ENCODE data around the gene THEM4.

THEM4 gene

GRCh38 chr1:151834239-151834638 is 75.1 kb downstream of the THEM4 start:
- no peak for DNase-seq (ENCODE audit: low read depth)

GRCh38 chr1:151833172-151833900 is 76.0 kb downstream of the THEM4 start:
- no peak for DNase-seq (ENCODE audit: low read depth)

DNA sequence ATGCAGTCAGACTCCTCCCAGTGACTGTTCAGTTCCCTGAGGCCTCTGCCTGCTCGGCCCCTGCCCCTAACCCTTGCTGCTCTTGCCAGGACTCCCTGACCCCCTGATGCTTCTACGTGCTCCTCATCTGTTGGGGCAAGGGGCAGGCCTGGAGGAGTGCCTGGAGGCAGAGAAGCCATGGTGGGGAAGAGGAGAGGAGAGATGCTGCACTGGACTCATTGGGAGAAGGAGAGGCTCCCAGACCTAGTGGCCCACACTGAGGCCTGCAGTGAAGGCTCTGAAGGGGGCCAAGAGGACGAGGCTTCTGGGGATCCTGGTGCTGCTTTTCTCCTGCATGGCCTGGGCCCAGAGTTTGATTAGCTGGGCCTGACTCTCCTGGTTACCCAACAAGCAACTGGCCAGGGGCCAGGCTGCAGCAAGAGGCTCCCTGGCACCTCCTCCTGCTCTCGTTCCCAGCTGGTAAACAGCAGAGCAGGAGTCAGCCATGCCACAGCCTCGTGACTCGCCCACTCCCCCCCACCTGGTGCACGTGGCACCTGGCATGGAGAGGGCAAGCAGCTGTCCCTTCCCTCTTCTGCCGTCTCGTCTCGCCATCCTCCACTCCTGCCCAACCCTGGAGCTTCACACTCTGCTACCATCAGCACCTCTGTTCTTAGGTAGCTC is 76.9 kb downstream of the THEM4 start:
- DNase-seq (ENCODE audit: low read depth), result no peak

DNA sequence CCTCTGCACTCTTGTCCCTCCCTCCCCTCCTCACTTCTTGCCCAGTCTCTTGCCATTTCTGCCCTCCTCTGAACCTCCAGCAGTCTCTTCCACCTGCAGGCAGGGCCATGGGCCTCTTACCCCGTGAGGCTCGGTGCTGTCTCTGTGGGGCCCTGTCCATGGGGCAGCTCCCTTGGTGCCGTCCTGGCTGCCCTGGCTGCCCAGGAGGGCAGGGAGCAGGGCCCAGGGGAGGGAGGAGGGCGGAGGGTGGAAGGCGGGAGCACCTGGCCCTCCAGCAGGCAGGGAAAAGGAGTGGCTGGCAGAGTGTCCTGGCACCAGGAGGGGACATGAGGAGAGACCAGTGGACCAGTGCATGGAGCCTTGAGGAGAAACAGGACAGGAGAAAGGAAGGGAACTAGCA is 77.7 kb downstream of the THEM4 start, which contains the start of gene RORC:
Gene RORC (minus strand): TSS at position 198 of the 400 bp plus-strand sequence. CDS start 38 bp downstream, at position 160.
- DNase-seq (ENCODE audit: low read depth), result no peak

GRCh38 chr1:151831256-151831591 is 78.1 kb downstream of the THEM4 start:
- no peak for DNase-seq (ENCODE audit: low read depth)

GRCh38 chr1:151830055-151830454 is 79.3 kb downstream of the THEM4 start:
- no peak for DNase-seq (ENCODE audit: low read depth)

DNA sequence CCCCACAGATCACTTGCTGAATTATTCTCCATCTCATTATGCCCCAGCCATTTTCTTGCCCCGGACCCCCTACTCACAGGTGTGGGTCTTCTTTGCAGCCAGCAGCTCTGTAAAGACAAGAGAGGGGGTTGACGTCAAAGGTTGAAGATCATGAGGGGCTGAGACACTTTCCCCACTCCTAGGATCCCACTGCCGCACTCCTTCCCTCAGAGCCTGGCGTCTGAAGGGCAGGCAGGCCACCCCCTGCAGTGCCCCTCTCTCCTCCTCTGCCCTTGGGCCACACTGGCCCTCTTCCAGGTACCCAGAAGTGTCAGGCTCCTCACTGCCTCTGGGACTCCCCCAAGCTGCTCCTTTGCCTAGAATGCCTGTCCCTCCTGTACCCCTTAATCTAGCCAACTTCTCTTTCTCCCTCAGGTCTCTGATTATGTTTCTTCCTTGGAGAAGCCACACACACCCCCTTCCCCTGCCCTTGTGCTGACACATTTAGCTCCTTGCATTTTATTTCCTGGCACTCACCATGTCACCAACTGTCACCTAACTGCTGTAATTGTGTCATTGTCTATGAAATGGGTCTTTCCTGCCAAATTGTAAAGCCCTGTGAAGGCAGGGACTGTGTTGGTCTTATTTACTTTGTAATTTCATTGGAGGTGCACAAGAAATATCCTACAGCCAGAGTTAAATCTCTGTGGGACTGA is 79.8 kb downstream of the THEM4 start:
- no peak for DNase-seq (ENCODE audit: low read depth)

- no peak for DNase-seq (ENCODE audit: low read depth)
These were observed 80.4 kb downstream of the THEM4 start for GRCh38 chr1:151828921-151829320.

DNA sequence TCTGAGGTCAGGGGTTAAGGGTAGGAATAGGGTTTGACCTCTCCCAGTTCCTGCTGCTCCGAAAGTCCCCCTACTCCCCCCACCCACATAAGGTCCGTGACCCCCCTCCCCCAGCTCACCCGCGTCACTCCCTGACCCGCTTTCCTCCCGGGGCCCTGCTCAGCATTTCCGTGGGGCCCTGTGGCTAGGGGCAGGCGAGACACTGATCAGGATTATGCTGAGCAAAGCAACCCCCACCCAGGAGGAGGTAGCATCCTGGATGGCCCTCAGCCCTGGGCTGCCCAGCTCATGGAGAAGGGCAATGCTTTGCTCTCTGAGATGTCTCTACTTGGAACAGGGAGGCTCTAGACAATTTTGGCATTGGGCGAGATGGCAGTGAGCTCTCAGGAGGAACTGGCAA is 81.5 kb downstream of the THEM4 start:
- no peak for DNase-seq (ENCODE audit: low read depth)

GRCh38 chr1:151825751-151826660 is 83.3 kb downstream of the THEM4 start:
- no peak for DNase-seq (ENCODE audit: low read depth)

DNA sequence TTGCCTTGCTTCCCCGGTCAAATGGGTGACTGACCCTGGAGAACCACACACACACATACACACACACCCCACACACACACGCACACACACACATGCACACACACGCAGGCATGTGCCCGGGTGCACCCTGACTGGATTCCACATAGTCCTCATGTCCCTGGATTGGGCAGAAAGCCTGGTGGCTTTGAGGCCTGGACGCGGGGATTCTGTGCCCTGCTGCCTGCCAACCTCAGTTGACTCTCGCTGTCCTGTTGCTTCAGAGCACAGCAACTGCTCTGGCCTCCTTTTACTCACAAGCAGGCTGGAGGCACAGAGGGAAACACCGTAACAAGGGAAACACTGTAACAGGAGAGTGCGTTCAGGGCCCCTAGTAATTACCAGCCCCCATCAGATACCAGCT is 84.1 kb downstream of the THEM4 start:
- DNase-seq (ENCODE audit: low read depth), result no peak

Measured in stimulated activated CD8-positive, alpha-beta memory T cell treated with anti-CD3 and anti-CD28 coated beads, Interleukin-12 subunit alpha, Interleukin-12 subunit beta, amount 100 ng/mL, for 1 hour (primary cell).